Epithelial cell of proximal tubule (primary cell): Measurements from ENCODE around the gene ASCL5. TPM values are rescaled to one million over a fixed set of nuclear protein-coding genes. Genes with fewer than 3 reads are reported as not detected.

Experiments used
- DNase-seq: peaks from one replicate; pipeline ENCODE4 v3.0.0-alpha.2; 2011; ENCODE audit warnings: low read depth
- H3K4me3 ChIP-seq: 2 replicates; pipeline ENCODE4 v1.5.1; 2011; ENCODE audit warnings: low read depth, mild to moderate bottlenecking, low read length
- CTCF ChIP-seq: conservative IDR thresholded peaks from 2 replicates; pipeline ENCODE4 v1.5.1; 2012; ENCODE audit warnings: low read depth, mild to moderate bottlenecking, low read length
- total RNA-seq: library from RNA; depleted of rRNA; stranded (reverse); fragments of >200 nt; gene quantifications from 2 replicates; pipeline ENCODE4 v1.2.3, GENCODE V29; 2015

ASCL5 gene
- total RNA-seq, 1 donor from 2014 or later = not detected

DNA sequence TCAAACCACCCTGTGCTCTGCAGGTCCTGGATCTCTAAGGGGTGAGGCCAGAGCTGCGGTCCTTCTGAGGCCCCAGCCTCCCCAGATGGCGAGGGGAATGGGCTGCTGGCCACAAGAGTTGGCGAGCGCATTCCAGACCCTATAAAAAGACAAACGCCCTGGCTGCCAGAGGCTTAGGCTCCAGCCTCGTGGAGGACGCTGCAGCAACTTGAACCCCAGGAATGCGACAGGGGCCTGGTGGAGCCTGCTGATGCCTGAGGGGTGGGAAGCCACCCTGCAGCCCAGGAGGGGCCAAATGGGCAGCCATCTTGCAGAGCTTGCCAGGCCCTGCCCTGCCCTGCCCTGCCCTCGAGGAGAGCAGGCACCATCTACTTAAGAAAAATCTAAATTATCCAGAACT lies 23.3 kb downstream of the ASCL5 start:
- TF ChIP-seq CTCF = no peak
- no peak overlapping the region for H3K4me3 ChIP-seq
- DNase-seq = no peak

DNA sequence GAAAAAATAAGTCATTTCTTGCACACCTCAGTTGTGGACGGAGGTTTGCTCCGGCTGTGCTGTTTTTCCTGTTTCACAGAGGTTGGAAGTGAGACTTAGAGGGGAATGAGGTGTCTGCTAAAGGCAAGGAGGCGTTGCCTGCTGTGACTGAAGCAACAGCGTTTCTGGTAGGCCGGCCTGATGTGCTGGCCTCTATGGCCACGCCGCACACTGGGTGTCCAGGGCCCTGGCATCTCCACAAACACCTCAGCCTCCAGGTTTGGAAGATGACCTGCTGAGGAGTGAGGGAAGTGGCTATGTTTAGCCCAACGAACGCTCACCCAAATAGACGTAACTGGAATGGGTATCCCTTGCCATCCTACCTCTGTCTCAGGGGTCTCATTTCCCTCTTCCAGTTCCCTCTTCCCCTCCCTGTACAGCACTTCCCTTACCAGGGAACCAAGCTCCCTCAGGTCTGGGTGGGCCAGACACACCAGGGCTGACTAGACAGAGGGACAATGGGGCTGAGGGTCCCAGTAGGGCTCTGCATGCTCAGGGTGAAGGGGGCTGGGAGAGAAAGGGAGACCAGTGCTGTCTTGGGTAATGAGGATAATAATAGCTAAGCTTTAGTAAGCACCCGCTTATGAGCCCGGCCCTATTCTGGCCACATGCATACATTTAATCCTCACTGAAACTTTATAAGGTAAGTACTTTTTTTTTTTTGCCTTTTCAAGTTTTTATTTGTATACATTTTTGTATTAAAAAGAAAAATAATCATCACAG lies 26.6 kb downstream of the ASCL5 start:
- TF ChIP-seq CTCF = no peak
- no peak for DNase-seq
- H3K4me3 ChIP-seq = no peak overlapping the region

GRCh38 chr1:201098992-201099677 lies 27.8 kb downstream of the ASCL5 start:
- TF ChIP-seq CTCF = no peak
- no peak for DNase-seq
- H3K4me3 ChIP-seq = no peak overlapping the region

DNA sequence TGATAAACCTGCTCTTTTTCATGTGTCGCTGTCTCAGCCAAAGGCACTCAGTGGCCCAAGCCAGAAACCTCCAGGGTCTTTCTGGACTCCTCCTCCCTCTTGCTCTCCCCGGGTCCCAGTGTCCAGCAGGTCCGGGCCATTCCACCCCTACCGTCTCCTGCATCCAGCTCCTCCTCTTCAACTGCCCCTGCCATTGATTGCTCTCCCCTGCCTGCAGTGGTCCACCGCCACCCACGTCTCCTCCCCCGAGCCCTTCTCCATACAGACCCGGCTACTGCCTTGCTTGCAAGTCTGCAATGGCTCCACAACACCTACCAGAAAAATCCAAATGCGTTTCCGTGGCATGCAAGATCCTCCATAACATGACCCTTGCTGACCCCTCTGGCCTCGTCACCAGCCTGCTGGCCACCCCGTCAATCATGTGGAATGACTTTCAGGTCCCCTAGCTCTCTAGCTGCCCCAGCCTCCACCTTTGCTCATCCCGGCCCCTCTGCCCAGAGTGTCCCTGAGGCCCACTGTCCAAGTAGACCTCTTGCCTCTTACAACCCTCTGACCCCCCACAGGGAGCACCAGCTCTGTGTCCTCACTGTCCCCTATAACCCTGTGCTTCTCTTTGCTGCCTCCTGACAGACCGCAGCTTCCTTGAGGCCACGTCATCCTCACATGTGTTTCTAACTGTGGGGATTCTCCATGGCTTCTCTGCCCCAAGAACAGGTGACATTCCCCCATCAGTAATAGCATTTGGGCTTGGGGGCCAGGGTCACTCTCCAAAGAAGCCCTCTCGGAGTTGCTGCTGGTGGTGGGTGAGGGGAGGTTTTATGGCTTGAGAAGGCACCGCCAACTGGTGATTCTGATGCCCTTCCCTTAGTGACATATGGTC lies 29.8 kb downstream of the ASCL5 start:
- DNase-seq = no peak
- no peak for TF ChIP-seq CTCF
- H3K4me3 ChIP-seq = no peak overlapping the region

DNA sequence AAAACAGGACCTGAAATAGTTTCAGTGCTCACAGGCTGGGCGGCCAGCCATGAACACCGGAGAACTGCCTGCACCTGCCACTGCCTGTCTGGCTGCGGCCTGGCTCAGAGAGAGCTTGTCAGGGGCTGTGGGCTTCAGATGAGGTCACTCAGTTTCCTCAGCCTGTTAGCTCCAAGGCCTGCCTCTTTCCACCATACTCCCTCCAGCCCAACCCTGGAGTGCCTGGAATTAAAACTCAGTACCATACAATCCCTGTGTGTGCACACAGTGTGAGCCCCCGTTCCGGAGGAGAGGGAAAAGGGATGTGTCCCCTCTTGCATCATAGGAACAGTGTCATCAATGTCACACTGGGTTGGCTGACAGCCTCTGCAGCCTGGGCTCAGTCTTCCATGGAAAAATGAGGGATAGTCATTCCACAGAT lies 30.9 kb downstream of the ASCL5 start:
- TF ChIP-seq CTCF = no peak
- DNase-seq = no peak
- H3K4me3 ChIP-seq = no peak overlapping the region

DNA sequence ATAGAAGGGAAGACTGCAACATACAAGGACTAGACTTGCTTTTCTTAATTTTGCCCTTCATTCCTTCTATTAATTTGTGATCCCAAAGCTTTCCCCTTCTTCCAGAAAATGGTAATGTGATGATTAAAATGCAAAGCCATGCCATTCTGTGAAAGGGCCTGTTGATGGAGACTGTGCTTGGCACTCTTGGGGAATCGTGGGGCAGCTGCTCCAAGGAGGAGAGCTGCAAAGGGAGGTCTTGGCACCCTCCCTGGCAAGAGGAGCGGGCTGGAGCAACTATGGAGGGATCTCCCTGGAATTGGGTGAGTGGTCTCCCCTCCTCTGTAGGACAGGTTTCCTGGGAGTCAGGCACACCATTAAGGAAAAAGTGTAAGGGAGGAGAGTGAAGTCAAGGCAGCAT lies 31.4 kb downstream of the ASCL5 start:
- DNase-seq = no peak
- H3K4me3 ChIP-seq = no peak overlapping the region
- no peak for TF ChIP-seq CTCF
